GM19023 (cell line): ENCODE results near the gene ENTPD1.
"Not testable (repeated sequence)": the region's sequence is repeated elsewhere in the genome, so short reads cannot be mapped to it uniquely, and the experiment has no call there.

Experiments
- ATAC-seq: cut with Tn5 transposase; IDR thresholded peaks from one replicate; pipeline ENCODE4 v1.9.1; 2021; ENCODE audit warnings: mild to moderate bottlenecking, moderate library complexity; ENCODE audit not compliant: unreplicated experiment

Gene ENTPD1

DNA sequence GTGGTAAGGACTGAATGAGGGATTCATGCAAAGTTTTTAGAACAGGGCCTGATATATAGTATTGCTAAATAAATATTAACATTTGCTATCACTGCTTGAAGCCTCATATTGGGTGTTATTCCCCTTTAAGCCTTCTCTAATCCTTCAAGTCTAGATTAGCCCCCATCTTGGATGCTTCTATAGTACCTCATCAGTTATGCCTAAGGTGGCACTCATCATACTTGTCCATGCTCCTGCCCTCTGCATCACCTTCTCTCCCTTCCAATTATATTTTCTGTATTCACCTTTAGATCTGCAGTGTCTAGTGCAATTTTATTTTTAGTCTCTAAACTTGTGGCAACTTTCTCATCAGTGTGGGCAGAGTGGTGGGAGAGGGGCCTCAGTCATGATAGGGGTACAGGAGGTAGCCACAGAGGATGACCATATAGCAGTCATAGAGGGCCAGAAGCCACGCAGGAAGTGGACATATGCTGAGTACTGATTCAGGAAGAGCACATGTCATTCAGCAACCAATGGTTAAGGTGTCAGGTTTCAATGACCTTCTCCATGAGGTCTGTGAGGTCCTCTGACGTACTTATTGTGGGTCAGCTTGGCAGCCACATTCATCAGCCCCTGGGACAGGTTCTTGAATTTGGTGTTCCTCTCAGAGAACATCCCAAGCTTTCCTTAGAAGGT lies 2.5 kb downstream of the ENTPD1 start:
- ATAC-seq, result peak; percentile 41

- ATAC-seq, result no peak
Measured at GRCh38 chr10:95759233-95759826, 3.4 kb downstream of the ENTPD1 start.

DNA sequence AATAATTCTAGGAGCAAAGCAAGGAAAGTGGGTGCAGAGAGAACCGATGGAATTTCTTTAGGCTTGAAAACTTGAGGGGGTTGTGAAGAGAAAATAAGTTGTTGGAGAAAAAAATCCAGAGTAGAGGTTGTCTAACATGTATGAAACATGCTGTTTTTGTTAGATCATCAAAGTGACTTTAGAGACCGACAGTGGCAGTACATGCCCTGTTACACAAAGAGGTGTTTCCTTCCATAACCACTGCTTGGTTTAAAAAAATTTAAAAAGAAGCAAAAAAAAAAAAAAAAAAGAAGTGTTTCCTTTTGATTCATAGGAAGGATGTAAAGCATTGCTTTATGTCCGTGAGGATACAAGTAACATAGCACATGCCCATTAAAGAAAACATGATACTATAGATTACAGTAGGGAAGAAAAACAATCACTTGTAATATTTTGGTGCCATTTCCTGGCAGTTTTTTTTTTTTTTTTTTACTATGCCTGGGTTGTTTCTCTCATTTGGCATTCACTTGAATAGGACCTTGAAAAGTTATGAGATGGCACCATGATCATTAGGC lies 6.1 kb downstream of the ENTPD1 start:
- ATAC-seq, result no peak

DNA sequence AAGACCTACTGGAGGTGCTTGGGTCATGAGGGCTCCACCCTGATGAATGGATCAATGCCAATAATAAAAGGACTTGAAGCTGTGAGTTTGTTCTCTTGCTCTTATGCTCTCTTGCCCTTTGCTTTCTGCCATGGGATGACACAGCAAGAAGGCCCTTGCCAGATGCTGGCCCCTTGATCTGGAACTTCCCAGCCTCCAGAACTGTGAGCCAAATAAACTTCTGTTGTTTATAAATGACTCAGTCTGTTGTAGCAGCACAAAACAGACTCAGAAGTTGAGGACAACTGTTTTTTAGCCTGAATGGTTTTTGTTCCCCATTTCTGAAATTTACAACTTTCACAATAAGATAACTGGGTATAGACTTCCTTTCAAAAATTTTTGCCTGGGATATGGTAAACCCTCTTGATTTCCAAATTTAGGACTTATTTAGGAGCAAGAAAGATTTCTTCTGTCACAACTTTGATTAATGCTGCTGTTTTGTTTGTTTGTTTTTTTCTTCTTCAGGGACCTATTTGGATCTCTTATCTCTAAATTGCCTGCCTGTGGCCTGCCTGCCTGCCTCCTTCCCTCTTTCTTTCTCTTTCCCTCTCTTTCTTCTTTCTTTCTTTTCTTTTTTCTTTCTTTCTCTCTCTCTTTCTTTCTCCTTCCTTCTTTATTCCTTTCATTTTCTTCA lies 12.1 kb downstream of the ENTPD1 start:
- peak; percentile 83 for ATAC-seq

- no peak for ATAC-seq
Measured at GRCh38 chr10:95770084-95770720, 14.2 kb downstream of the ENTPD1 start.

DNA sequence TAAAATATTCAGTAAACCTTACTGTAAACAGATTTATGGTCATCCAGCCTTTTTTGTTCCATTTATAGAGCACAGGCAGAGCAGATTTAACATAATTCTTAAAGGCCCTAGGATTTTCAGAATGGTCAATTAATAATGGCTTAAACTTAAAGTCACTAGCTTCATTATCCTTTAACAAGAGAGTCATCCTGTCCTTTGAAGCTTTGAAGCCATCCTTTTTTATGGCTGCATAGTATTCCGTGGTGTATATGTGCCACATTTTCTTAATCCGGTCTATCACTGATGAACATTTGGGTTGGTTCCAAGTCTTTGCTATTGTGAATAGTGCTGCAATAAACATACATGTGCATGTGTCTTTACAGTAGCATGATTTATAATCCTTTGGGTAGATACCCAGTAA lies 17.5 kb downstream of the ENTPD1 start:
- not testable (repeated sequence) for ATAC-seq

DNA sequence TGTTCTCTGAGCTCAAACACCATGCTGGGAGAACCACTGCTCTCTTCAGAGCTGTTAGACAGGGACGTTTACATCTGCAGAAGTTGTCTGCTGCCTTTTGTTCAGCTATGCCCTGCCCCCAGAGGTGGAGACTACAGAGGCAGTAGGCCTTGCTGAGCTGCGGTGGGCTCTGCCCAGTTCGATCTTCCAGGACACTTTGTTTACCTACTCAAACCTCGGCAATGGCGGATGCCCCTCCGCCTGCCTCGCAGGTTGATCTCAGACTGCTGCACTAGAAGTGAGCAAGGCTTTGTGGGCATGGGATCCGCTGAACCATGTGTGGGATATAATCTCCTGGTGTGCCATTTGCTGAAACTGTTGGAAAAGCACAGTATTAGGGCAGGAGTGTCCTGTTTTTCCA lies 21.7 kb downstream of the ENTPD1 start:
- not testable (repeated sequence) for ATAC-seq

GRCh38 chr10:95782318-95782717 lies 26.4 kb downstream of the ENTPD1 start:
- no peak for ATAC-seq

DNA sequence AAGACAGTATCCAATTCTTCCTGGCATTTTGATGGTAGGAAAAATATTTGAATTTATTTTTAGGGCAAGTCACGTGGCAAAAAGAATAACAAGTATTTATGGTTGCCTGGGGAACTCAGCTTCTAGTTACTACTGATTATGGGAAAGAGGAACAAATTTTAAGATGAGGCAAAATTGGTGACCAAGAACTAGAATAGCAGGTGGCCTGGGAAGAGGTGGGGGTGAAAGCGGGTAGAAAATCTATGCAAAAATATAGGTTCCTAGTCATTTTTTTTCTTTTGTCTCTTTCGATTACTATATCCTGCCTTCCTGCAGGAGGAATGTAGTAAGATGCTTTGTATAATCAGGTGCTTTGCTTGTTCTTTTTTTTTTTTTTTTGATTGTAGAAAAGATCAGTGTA lies 27.8 kb downstream of the ENTPD1 start:
- peak; percentile 43 for ATAC-seq

DNA sequence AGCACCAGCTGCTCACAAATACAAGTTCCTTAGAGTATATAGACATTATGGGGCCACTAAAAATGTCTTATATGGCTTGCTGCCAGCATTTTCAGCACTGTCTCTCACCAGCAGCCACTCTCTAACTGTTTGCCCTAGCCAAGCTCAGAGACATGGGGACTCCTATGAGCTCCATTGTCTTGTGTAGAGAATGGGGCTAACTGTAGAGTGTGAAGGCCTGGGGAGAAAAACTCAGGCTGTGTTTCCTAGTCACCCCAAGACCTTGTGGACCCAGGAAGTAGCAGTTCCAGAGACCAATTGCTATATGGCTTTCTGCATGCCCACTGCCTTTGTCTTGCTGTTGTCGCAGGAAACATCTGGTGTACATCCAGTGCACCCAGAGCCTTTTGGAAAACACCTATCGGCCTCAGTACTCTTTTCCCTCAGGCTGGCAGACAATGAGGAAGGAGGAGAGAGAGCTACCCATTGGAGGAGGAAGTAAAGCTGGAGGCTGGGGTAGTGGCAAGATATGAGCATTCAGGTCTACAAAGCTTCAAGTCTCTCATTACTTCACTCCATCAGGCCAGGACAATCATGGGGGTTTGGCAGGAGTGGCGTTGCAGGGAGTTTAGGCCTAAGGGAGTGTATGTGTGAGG lies 28.4 kb downstream of the ENTPD1 start:
- ATAC-seq, result peak; percentile 11

GRCh38 chr10:95785317-95785716 lies 29.4 kb downstream of the ENTPD1 start:
- ATAC-seq, result peak; percentile 46

DNA sequence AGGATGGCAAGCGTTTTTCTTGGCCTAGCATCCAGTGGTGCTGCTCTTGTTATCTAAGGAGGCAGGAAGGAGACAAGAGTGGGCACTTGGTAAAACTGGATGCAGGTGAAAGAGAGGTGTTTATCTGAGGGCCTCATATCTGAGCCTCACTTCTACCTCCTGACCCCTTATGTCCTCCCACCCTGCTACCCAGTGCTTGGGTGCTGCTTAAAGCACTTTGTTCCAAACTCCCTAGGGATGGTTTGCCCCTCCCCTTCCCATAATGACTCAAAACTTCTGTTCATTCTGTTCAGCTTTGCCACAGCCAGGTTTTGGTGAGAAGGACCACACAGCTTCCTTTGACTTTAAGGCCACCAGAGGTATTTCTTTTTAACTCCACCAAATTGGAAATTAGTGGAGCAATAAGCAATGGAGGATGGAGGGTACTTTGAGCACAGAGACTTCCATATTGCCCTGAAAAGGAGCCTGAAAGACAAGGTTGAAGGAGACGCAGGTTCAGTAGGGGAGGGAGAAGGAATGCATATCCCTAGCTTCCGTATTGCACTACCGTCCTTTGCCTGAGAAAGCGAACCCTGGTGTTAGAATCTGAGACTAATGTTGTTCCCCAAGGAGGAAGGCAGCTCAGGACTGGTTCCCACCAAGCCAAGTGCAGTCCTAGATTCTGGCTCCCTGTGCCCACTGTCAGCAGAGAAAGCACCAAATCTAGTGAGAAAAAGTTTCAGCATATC lies 30.1 kb downstream of the ENTPD1 start:
- ATAC-seq, result no peak

DNA sequence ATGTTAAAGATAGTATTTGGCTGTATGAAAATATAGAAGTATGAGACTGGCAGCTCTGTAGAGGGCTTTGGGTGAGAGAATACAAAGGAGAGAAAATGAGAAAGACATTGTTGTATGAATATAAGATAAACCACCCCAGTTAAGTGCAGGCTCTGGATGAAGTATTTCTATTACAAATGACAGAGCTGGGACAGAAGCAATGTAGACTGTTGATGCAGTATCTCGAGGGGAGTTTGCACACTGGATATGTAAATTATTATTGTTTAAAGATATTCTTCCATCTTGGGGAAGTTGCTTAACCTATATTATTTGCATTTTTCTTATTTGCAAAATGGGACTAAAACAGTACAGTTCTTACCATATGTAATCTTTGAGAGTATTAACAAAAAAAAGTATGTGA lies 31.5 kb downstream of the ENTPD1 start:
- ATAC-seq, result no peak

- ATAC-seq, result no peak
Measured at GRCh38 chr10:95788830-95789229, 32.9 kb downstream of the ENTPD1 start.

- no peak for ATAC-seq
Measured at GRCh38 chr10:95789902-95790301, 33.9 kb downstream of the ENTPD1 start.

DNA sequence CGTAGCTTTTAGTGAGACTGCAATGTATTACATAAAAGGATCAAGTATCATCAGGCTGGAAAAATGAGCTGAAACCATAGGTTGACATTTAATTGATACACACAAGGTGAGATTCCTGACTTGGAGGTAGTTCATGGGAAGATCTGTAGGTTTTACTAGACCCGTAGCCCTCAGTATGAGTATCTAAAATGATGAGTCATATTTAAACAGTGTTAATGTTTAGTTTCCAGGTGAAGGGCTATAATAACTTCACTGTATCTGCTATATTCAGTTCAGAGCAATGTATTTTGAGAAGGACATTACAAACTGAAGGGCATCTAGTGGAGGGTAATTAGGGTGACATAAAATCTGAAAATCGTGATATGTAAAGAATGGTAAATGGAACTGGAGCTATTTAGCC lies 35.0 kb downstream of the ENTPD1 start:
- ATAC-seq, result no peak

- ATAC-seq, result no peak
Measured at GRCh38 chr10:95791425-95791979, 35.5 kb downstream of the ENTPD1 start.

- no peak for ATAC-seq
Measured at GRCh38 chr10:95792211-95792780, 36.3 kb downstream of the ENTPD1 start.

- no peak for ATAC-seq
Measured at GRCh38 chr10:95792874-95793285, 36.9 kb downstream of the ENTPD1 start.
